Cardiac muscle cell (in vitro differentiated cells and primary cell): ENCODE measurements around the gene SEC23A. TPM values are rescaled to one million over a fixed set of nuclear protein-coding genes. Genes with fewer than 3 reads are reported as not detected.

Experiments
- DNase-seq, 2 donors: peaks; one replicate each; pipeline versions ENCODE4 v3.0.0 to v3.0.0-alpha.2; 2010 to 2017; ENCODE audit warnings: low read depth in 1 of 2, low spot score in 1 of 2
- H3K27ac ChIP-seq: fragments of 200-600 bp; sonication (generic); 2 replicates; pipeline ENCODE4 v1.5.1; 2016
- H3K27me3 ChIP-seq: fragments of 200-600 bp; sonication (generic); 2 replicates; pipeline ENCODE4 v1.6.0; 2016; ENCODE audit warnings: control low read depth
- H3K36me3 ChIP-seq: fragments of 200-600 bp; sonication (generic); 2 replicates; pipeline ENCODE4 v1.5.1; 2016; ENCODE audit warnings: control low read depth
- H3K4me1 ChIP-seq: fragments of 200-600 bp; sonication (generic); 2 replicates; pipeline ENCODE4 v1.8.1; 2017; ENCODE audit warnings: low read depth, mild to moderate bottlenecking, mixed run types
- H3K4me3 ChIP-seq: fragments of 200-600 bp; sonication (generic); 2 replicates; pipeline ENCODE4 v1.5.1; 2016; ENCODE audit warnings: mild to moderate bottlenecking
- H3K9me3 ChIP-seq: fragments of 200-600 bp; sonication (generic); 2 replicates; pipeline ENCODE4 v1.5.1; 2017; ENCODE audit warnings: low read depth, mild to moderate bottlenecking, control low read depth
- polyA plus RNA-seq: library from polyadenylated mRNA; unstranded; fragments of >200 nt; fragmentation: Nextera tagmentation; extraction: Ambion mirVana; gene quantifications from 2 replicates; pipeline ENCODE4 v1.2.1, GENCODE V29; 2016
- total RNA-seq: library from RNA; depleted of rRNA; stranded (reverse); fragments of >200 nt; gene quantifications from 2 replicates; pipeline ENCODE4 v1.2.3, GENCODE V29; 2016
- TF ChIP-seq, protein P1 (sequence below): IDR thresholded peaks from 2 replicates; pipeline ENCODE4 v1.5.1; 2012; ENCODE audit warnings: low read depth, mild to moderate bottlenecking, low read length

Gene SEC23A
- total and polyA plus RNA-seq, 2 experiments from 2014 or later, result 74.1 to 131 TPM

DNA sequence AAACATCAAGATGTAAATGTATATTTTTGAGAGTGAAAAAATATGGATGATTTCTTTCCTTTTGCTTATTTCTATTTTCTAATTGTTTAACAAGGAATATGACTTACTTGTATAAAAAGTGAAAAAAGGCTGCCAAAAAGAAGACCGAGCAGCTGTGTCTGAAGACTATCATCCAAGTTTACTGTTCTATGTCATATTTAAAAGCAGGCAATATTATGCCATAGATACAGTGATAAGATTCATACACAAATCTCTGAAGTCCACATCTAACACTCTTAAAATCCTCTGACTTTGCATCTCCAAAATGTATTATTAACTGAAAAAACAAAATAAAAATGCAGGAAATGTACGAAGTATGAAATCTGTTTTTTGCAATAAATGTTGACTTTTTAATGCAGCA, 109.1 kb downstream of the SEC23A start:
- TF ChIP-seq, protein P1, sequence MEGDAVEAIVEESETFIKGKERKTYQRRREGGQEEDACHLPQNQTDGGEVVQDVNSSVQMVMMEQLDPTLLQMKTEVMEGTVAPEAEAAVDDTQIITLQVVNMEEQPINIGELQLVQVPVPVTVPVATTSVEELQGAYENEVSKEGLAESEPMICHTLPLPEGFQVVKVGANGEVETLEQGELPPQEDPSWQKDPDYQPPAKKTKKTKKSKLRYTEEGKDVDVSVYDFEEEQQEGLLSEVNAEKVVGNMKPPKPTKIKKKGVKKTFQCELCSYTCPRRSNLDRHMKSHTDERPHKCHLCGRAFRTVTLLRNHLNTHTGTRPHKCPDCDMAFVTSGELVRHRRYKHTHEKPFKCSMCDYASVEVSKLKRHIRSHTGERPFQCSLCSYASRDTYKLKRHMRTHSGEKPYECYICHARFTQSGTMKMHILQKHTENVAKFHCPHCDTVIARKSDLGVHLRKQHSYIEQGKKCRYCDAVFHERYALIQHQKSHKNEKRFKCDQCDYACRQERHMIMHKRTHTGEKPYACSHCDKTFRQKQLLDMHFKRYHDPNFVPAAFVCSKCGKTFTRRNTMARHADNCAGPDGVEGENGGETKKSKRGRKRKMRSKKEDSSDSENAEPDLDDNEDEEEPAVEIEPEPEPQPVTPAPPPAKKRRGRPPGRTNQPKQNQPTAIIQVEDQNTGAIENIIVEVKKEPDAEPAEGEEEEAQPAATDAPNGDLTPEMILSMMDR, result no peak
- H3K9me3 ChIP-seq, result no peaks in the 10 kb centered on the region
- H3K27ac ChIP-seq, result no peak overlapping the region
- no peaks in the 10 kb centered on the region for H3K36me3 ChIP-seq
- no peaks in the 10 kb centered on the region for H3K4me1 ChIP-seq
- no peaks in the 10 kb centered on the region for H3K27me3 ChIP-seq
- no peak for DNase-seq
- no peak overlapping the region for H3K4me3 ChIP-seq

DNA sequence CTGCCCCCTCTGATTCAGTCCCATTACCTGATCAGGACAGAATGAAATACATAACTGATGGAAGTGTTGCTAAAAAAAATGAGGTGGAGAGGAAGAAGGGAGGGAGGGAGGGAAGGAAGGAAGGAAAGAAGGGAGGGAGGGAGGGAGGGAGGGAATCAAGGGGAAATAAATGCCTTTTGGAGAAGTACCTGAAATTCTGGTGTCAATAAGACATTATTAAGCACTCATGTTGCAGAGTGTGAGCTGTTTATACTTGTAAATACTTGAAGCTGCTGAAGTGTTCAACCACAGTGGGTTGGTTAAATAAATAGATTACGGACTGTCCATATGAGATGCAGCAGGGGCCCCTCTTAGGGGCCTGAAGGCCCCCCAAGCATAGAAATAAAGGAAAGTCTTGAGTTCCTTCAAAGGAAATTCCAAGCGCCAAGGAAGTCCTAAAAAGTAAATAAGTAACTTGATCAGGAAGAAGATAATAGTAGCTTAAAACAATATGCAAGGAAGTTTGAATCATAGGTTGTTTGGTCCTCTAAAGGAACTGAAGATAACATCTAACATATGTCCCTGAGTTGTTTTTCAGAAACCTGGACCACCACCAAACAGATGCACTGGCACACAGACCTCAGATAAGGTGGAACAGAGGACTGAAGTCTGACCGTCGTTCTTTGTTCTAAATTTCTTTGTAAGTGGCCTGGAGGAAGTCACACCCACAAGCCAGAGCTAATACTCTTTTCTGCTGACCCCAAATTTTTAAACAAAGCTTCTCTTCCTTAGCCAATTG, 110.8 kb downstream of the SEC23A start:
- Histone ChIP-seq H3K27me3 (no peaks in the 10 kb centered on the region), H3K4me3 (no peak overlapping the region), H3K36me3 (no peaks in the 10 kb centered on the region), H3K27ac (no peak overlapping the region), H3K9me3 (no peaks in the 10 kb centered on the region), H3K4me1 (no peaks in the 10 kb centered on the region)
- peak in 1 of 2 donors; percentile 37 for DNase-seq
- TF ChIP-seq, protein P1, result no peak

DNA sequence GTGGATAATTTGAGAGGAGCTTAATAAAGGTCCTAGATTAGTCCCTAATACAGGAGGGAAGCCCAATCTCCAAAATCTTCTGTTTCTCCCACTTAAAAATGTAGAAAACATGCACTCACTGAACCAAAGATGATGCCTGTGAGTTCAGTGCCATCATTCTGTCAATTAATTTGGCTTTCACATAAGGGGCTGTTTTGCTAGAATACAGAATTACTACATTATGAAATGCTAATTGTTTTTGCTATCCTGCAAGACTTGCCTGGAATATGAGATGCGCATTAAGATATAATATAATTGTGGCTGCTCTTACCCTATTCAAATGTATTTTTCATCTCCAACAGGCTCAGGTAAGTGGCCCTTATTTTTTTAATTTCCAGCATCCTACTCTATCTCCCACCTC, 111.7 kb downstream of the SEC23A start:
- no peak overlapping the region for H3K27ac ChIP-seq
- no peaks in the 10 kb centered on the region for H3K4me1 ChIP-seq
- H3K27me3 ChIP-seq, result no peaks in the 10 kb centered on the region
- H3K36me3 ChIP-seq, result no peaks in the 10 kb centered on the region
- H3K4me3 ChIP-seq, result no peak overlapping the region
- TF ChIP-seq, protein P1, result no peak
- DNase-seq, result no peak
- no peaks in the 10 kb centered on the region for H3K9me3 ChIP-seq

DNA sequence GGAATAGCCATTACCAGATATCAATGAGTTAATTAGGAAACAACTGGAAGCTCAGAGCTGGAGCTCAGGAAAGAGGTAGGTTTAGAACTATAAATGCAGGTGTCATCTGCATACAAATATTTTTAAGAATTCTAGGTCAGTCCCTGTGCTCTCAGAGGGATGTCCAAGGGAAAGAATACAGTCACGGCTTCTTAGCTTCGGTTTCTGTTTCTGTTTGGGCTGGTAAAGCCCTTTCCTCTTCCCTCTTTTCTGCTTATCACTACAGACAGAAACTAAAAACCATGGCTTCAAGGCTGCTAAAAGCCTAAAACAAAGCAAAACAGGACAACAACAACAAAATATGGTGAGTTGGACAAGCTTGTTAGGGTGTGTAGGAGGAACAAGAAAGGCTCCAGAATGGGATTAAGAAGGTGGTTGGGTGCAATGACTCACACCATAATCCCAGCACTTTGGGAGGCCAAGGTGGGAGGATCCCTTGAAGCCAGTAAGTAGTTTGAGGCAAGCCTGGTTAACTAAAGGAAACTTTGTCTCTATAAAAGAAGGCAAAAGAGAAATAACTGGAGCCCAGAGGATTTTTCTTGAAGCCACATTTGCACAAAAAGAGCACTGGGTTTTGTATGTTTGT, 113.0 kb downstream of the SEC23A start:
- H3K9me3 ChIP-seq, result no peaks in the 10 kb centered on the region
- TF ChIP-seq, protein P1, result no peak
- no peaks in the 10 kb centered on the region for H3K4me1 ChIP-seq
- no peak overlapping the region for H3K4me3 ChIP-seq
- no peaks in the 10 kb centered on the region for H3K36me3 ChIP-seq
- no peak for DNase-seq
- no peaks in the 10 kb centered on the region for H3K27me3 ChIP-seq
- H3K27ac ChIP-seq, result no peak overlapping the region

DNA sequence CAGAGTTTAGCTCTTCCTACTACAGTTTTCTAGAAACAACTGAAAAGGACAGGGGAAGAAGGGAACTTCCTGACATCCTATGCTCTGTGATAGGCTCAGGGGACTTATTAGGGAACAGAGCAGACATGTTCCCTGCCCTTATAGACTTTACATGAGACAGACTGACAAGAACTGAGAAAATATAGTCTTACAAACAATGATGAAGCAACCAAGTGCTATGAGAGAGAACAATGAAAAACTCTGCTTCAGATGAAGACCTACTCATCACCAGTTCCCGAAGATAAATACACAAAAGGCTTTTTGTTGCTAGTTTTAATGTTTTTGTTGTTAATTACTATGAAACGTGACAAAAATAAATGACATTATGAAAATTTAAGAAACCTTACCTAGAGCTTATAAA, 115.3 kb downstream of the SEC23A start:
- no peaks in the 10 kb centered on the region for H3K36me3 ChIP-seq
- no peaks in the 10 kb centered on the region for H3K27me3 ChIP-seq
- TF ChIP-seq, protein P1, result no peak
- no peak overlapping the region for H3K4me3 ChIP-seq
- no peak for DNase-seq
- peaks cover 6% of the 10 kb centered on the region for H3K4me1 ChIP-seq
- H3K9me3 ChIP-seq, result no peaks in the 10 kb centered on the region
- no peak overlapping the region for H3K27ac ChIP-seq
